Nephron progenitor cell (in vitro differentiated cells): Measurements from ENCODE around the gene B4GALNT4.
A peak's percentile ranks its signal among the peaks of the same experiment; 100 is the strongest.

ENCODE experiments used
- DNase-seq: peaks from one replicate; pipeline ENCODE4 v3.0.0; 2021
- H3K27ac Mint-ChIP-seq: 2 replicates; pipeline ENCODE4 v1.8.0; 2021; ENCODE audit warnings: mild to moderate bottlenecking, moderate library complexity, mixed read lengths
- H3K27me3 Mint-ChIP-seq: 2 replicates; pipeline ENCODE4 v1.8.0; 2021; ENCODE audit warnings: mild to moderate bottlenecking, low read depth, mixed read lengths; ENCODE audit not compliant: poor library complexity
- H3K36me3 Mint-ChIP-seq: 2 replicates; pipeline ENCODE4 v1.8.0; 2021; ENCODE audit warnings: low read depth, mixed read lengths
- H3K4me1 Mint-ChIP-seq: 2 replicates; pipeline ENCODE4 v1.8.0; 2021; ENCODE audit warnings: mixed read lengths
- H3K4me3 Mint-ChIP-seq: 2 replicates; pipeline ENCODE4 v1.8.0; 2021; ENCODE audit warnings: mild to moderate bottlenecking, moderate library complexity, mixed read lengths
- H3K9me3 Mint-ChIP-seq: 2 replicates; pipeline ENCODE4 v1.8.0; 2021; ENCODE audit warnings: mild to moderate bottlenecking, moderate library complexity, mixed read lengths
- TF ChIP-seq, protein P1 (sequence below): fragments of 200-600 bp; sonication (generic); IDR thresholded peaks from 2 replicates; pipeline ENCODE4 v1.5.0; 2021; ENCODE audit warnings: antibody characterized with exemption

Gene B4GALNT4

DNA sequence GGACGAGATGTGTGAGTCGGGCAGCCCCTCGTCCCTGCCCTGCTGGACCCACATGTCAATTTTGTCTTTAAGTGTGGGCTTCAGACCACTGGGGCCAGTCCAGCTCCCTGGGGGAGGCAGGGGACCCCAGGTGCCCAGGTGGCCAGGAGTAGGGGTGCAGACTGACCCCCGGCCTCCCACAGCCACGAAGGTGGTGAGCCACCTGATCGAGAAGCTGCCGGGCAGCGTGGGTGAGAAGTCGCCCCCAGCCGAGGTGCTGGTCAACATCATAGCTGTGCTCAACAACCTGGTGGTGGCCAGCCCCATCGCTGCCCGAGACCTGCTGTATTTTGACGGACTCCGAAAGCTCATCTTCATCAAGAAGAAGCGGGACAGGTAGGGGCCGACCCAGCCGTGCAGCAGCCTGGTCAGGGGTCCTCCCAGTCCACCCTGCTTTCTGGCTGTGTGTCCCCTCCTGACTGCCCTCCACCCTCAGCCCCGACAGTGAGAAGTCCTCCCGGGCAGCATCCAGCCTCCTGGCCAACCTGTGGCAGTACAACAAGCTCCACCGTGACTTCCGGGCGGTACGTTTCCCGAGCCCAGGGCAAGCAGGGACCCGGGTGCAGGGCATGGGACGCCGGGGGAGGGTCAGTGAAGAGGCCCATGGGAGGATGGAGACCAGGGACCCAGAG, 34.6 kb downstream of the B4GALNT4 start:
- Mint-ChIP-seq H3K27ac (no peak overlapping the region), H3K4me3 (no peak overlapping the region), H3K9me3 (peaks cover 9% of the 10 kb centered on the region), H3K4me1 (peaks cover 7% of the 10 kb centered on the region), H3K27me3 (peaks cover 15% of the 10 kb centered on the region), H3K36me3 (no peaks in the 10 kb centered on the region)
- DNase-seq, result peak; percentile 1
- TF ChIP-seq, protein P1, sequence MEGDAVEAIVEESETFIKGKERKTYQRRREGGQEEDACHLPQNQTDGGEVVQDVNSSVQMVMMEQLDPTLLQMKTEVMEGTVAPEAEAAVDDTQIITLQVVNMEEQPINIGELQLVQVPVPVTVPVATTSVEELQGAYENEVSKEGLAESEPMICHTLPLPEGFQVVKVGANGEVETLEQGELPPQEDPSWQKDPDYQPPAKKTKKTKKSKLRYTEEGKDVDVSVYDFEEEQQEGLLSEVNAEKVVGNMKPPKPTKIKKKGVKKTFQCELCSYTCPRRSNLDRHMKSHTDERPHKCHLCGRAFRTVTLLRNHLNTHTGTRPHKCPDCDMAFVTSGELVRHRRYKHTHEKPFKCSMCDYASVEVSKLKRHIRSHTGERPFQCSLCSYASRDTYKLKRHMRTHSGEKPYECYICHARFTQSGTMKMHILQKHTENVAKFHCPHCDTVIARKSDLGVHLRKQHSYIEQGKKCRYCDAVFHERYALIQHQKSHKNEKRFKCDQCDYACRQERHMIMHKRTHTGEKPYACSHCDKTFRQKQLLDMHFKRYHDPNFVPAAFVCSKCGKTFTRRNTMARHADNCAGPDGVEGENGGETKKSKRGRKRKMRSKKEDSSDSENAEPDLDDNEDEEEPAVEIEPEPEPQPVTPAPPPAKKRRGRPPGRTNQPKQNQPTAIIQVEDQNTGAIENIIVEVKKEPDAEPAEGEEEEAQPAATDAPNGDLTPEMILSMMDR, result no peak

DNA sequence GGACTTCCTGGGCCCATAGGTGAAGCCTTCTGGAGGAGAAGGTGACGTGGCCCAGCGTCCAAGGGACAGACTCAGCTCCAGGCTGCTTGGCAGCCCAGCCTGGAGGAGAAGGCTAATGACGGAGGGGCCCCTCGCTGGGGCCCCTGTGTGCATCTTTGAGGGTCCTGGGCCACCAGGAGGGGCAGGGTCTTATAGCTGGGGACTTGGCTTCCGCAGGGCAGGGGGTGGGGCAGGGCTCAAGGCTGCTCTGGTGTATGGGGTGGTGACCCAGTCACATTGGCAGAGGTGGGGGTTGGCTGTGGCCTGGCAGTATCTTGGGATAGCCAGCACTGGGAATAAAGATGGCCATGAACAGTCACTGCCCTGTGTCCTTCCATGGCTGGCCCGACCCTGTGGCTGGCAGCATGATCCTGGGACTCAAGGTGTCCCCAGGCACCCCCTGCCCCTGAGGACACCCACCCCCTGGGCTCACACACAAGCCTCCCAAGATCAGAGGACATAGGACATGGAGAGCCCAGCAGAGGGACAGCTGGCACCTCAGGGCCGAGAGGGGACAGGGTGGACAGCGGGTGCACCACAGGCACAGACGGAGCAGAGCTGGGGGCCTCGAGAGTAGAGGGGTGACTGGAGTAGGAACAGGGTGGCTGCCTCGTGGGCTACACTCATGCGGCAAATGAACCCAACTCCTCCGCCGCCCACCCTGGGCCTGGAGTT, 35.4 kb downstream of the B4GALNT4 start:
- TF ChIP-seq, protein P1, result no peak
- Mint-ChIP-seq H3K27ac (no peak overlapping the region), H3K4me1 (peaks cover 7% of the 10 kb centered on the region), H3K4me3 (no peak overlapping the region), H3K36me3 (no peaks in the 10 kb centered on the region), H3K9me3 (peaks cover 6% of the 10 kb centered on the region), H3K27me3 (peaks cover 9% of the 10 kb centered on the region)
- DNase-seq, result peak; percentile 1

DNA sequence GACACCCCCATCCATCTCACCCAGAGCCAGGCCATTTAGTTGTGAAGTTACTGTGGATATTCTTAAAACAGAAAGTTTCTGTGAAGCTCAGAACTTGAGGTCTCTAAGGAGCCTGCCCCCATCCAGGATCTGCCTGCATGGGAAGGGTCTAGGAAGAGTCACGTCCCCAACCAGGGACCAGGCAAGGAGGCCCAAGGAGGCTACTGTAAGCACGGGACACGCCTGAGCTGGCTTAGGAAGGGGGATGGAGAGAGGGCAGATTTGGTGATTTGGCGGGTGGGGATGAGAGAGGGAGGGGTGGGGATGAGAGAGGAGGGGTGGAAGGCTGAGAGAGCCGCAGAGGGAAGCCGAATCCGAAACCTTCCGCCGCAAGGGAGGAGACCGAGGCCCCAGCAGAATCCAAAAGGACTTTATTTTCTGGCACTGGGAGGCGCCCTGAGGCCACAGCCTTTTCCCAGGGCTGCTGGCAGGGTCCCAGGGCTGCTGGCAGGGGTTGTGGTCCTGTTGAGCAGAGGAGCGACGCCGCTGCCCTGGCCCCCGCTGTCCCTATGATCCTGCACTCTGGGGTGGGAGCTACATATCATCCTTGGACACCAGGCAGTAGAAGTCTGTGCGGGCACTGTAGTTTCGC, 36.1 kb downstream of the B4GALNT4 start:
- Mint-ChIP-seq H3K27ac (peak overlapping the region; percentile 32), H3K9me3 (no peaks in the 10 kb centered on the region), H3K4me3 (peak overlapping the region; percentile 65), H3K4me1 (peaks cover 7% of the 10 kb centered on the region), H3K27me3 (peaks cover 6% of the 10 kb centered on the region), H3K36me3 (no peaks in the 10 kb centered on the region)
- TF ChIP-seq, protein P1, result no peak
- no peak for DNase-seq

DNA sequence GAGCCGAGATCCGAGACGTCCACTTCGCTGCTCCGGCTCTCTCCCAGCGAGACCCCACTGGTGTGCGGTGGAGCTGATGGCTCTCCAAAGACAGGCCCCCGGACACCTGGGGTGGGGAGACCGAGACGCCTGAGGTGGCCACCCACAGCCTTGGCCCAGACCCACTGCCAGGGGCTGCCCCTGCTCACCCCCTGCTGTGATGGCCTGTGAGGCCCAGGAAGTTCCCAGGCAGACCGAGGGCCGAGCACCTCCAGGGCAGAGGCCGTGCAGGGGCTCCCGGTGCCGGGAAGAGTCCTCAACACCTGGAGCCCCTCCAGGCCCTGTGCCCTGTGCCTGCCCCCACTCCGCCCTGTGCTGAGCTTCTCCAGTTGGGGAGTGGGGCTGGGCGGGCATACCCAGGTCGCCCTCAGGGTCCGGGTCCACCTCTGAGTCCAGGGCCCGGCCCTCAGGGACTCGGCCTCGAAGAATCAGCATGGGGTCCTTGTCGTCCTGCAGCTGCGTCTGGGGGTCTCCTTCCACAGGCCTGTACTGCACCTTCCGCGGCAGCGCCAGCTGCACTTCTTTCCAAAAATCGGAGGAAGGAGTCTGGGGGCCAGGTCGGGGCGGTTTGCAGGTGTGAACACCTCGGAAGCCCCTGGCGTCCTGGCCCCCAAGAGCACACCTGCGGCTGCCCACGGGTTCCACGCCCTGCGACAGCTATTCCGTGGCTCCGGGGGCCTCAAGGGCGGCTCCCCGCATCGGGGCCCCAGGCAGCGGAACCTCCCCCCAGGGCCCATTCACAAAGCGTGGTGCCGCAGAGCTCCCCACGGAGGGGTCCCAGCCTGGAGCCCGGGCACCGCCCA, 36.9 kb downstream of the B4GALNT4 start:
- TF ChIP-seq, protein P1, result no peak
- peak; percentile 38 for DNase-seq
- no peak overlapping the region for H3K27ac Mint-ChIP-seq
- no peaks in the 10 kb centered on the region for H3K9me3 Mint-ChIP-seq
- peaks cover 6% of the 10 kb centered on the region for H3K27me3 Mint-ChIP-seq
- H3K4me1 Mint-ChIP-seq, result peaks cover 7% of the 10 kb centered on the region
- no peaks in the 10 kb centered on the region for H3K36me3 Mint-ChIP-seq
- H3K4me3 Mint-ChIP-seq, result peak overlapping the region; percentile 54

DNA sequence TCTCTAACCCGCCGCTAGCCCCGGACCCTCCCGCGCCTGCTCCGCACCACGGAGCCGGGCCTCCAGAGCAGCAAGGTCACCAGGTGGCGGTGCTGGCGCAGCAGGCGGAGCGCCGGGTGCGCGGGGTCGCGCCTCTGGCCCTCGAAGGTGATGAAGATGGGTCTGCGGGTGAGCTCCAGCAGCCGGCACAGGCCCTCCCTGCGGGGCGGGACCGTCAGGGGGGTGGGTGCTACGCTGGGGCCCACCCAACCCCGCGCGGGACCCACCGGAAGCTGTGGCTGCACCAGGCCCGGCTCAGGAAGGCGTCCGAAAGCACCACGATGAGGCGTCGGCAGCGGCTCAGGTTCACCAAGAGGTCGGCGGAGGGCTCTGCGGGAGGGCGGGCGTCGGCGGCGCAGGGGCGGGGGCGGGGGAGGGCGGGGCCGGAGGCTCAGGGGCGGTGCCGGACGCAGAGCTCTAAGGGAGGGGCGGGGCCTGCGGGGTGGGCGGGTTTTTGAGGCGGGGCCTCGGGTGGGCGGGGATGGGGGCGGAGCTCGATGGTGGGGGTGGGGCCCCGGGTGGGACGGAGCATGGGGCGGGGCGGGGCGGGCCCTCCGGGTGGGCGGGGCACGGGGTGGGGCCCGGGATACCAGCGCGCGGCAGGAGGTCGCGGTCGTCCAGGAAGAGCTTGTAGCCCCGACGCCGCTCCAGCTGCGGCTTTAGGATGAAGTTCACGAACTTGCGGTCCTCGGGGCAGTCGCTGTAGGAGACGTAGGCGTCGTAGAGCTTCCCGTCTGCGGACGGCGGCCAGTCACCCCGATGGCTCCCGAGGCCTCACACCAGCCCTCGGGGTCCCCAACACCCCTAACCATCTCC, 37.7 kb downstream of the B4GALNT4 start:
- TF ChIP-seq, protein P1, result no peak
- DNase-seq, result peak; percentile 79

More for the DNA sequence above, 37.7 kb downstream of the B4GALNT4 start:
- Mint-ChIP-seq H3K9me3 (no peaks in the 10 kb centered on the region), H3K27me3 (peaks cover 6% of the 10 kb centered on the region), H3K4me1 (peaks cover 7% of the 10 kb centered on the region), H3K36me3 (no peaks in the 10 kb centered on the region), H3K4me3 (peak overlapping the region; percentile 30), H3K27ac (no peak overlapping the region)
